ENCODE measurements around the gene FDCSP.
"Not testable (repeated sequence)": the region's sequence is repeated elsewhere in the genome, so short reads cannot be mapped to it uniquely, and the experiment has no call there.

DNA sequence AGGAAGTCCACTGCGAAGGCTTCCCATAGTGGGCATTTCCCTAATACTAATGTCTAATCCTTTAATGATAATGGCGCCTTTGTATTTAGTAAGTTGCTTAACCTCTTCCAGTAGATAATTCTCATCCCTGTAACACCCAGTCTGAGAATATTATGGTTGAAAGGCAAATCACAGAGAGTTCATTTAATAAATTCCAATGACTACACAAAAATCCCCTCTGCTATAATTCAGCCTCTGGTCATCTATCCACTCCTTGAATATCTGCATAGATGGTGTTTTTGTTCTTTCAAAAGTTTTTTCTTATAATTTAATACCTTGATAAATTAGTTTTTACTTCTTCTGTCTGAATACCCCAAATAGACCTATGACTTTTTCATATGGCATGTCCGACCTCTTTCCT, 4.5 kb upstream of the FDCSP start:
- not testable (repeated sequence) for TF ChIP-seq POLR2AphosphoS5 (IDR thresholded peaks at IDR 0.05)
- TF ChIP-seq, protein P1, sequence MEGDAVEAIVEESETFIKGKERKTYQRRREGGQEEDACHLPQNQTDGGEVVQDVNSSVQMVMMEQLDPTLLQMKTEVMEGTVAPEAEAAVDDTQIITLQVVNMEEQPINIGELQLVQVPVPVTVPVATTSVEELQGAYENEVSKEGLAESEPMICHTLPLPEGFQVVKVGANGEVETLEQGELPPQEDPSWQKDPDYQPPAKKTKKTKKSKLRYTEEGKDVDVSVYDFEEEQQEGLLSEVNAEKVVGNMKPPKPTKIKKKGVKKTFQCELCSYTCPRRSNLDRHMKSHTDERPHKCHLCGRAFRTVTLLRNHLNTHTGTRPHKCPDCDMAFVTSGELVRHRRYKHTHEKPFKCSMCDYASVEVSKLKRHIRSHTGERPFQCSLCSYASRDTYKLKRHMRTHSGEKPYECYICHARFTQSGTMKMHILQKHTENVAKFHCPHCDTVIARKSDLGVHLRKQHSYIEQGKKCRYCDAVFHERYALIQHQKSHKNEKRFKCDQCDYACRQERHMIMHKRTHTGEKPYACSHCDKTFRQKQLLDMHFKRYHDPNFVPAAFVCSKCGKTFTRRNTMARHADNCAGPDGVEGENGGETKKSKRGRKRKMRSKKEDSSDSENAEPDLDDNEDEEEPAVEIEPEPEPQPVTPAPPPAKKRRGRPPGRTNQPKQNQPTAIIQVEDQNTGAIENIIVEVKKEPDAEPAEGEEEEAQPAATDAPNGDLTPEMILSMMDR (IDR thresholded peaks at IDR 0.05) = not testable (repeated sequence)
